K562 (cell line): ENCODE data around the gene BRICD5. TPM values are rescaled to one million over a fixed set of nuclear protein-coding genes. Genes with fewer than 3 reads are reported as not detected.
A peak's percentile ranks its signal among the peaks of the same experiment; 100 is the strongest.

Experiments
- ATAC-seq: fragments of 200-7000 bp; cut with Tn5 transposase; 3 replicates; pipeline ENCODE4 v1.9.1; 2020; ENCODE audit warnings: moderate library complexity
- BruUV-seq: library from RNA; stranded (reverse); fragments of 400-500 nt; replicated peaks from 2 replicates; lab custom pipeline; 2021; lab: Mats Ljungman, UMichigan
- CTCF ChIA-PET: fragments of 300-600 bp; formaldehyde crosslinking; extraction: SDS; loops from one replicate; lab custom pipeline; 2021; ENCODE audit warnings: low intra/inter-chr PET ratio; lab: Yijun Ruan, JAX
- POLR2A ChIA-PET: fragments of 300-600, 350-650 bp; sonication (Branson Sonifier 250); formaldehyde crosslinking; extraction: SDS; loops from one replicate; lab custom pipeline; 2021; ENCODE audit warnings: antibody characterized with exemption, inconsistent platforms; lab: Yijun Ruan, JAX
- DNase-seq, 4 experiments: peaks; one replicate each; pipeline versions ENCODE4 v3.0.0 to v3.0.0-alpha.2; 2011 to 2018; ENCODE audit warnings: low spot score in 3 of 4, mixed read lengths in 3 of 4; ENCODE audit errors: extremely low read depth in 1 of 4
- FAIRE-seq: peaks from 2 replicates; lab custom pipeline; 2011; peaks lifted over from hg19 to GRCh38; lab: Jason Lieb, UNC
- H2AFZ ChIP-seq: 2 replicates; pipeline ENCODE4 v1.6.0; 2011; ENCODE audit warnings: low read depth, low read length, control low read depth, inconsistent platforms
- H3K27ac ChIP-seq: fragments of 200-600 bp; 3 replicates; pipeline ENCODE4 v1.8.0; 2011; ENCODE audit warnings: low read depth, mild to moderate bottlenecking, control low read depth, inconsistent platforms, low read length, moderate library complexity, mixed read lengths; ENCODE audit errors: extremely low read depth
- H3K27me3 ChIP-seq, 2 experiments: fragments of 300-600 bp in 1 of 2; 2 replicates in 1 of 2; 3 replicates in 1 of 2; pipeline versions ENCODE4 v1.6.0 to v1.8.0; 2011; ENCODE audit warnings: inconsistent platforms in 2 of 2, low read length in 2 of 2, mild to moderate bottlenecking in 1 of 2, mixed read lengths in 1 of 2, moderate library complexity in 1 of 2; ENCODE audit not compliant: control insufficient read depth in 2 of 2, insufficient read depth in 2 of 2
- H3K36me3 ChIP-seq: fragments of 300-600 bp; 3 replicates; pipeline ENCODE4 v1.8.0; 2011; ENCODE audit warnings: mild to moderate bottlenecking, low read length, inconsistent platforms; ENCODE audit not compliant: control insufficient read depth, insufficient read depth
- H3K4me1 ChIP-seq, 2 experiments: fragments of 200-600 bp in 1 of 2; replicated peaks in 1 of 2; 2 replicates in 1 of 2; 3 replicates in 1 of 2; pipeline versions ENCODE4 v1.5.1 to v1.8.0; 2011; ENCODE audit warnings: inconsistent platforms in 2 of 2, low read length in 2 of 2, mild to moderate bottlenecking in 1 of 2, mixed read lengths in 1 of 2, moderate library complexity in 1 of 2; ENCODE audit not compliant: control insufficient read depth in 2 of 2, insufficient read depth in 2 of 2
- H3K4me2 ChIP-seq: 2 replicates; pipeline ENCODE4 v1.6.1; 2011; ENCODE audit warnings: low read length, control low read depth, inconsistent platforms, mixed read lengths; ENCODE audit not compliant: insufficient read depth
- H3K4me3 ChIP-seq: fragments of 200-600 bp; sonication (generic), shearing (Covaris generic); 2 replicates; pipeline ENCODE4 v1.5.1; 2016; ENCODE audit warnings: control low read depth, inconsistent platforms
- H3K79me2 ChIP-seq: fragments of 200-600 bp; 3 replicates; pipeline ENCODE4 v1.8.0; 2011; ENCODE audit warnings: low read length, inconsistent platforms; ENCODE audit not compliant: control insufficient read depth, insufficient read depth
- H3K9ac ChIP-seq, 2 experiments: 2 replicates each; pipeline versions ENCODE4 v1.6.0 to v1.6.1; 2011; ENCODE audit warnings: low read depth in 2 of 2, low read length in 2 of 2, control low read depth in 1 of 2, inconsistent platforms in 1 of 2, mild to moderate bottlenecking in 1 of 2, mixed read lengths in 1 of 2; ENCODE audit not compliant: insufficient read depth in 1 of 2
- H3K9me1 ChIP-seq: one replicate; pipeline ENCODE4 v1.6.0; 2011; ENCODE audit warnings: inconsistent platforms, mild to moderate bottlenecking, low read length, moderate library complexity; ENCODE audit not compliant: control insufficient read depth, insufficient read depth
- H3K9me3 ChIP-seq: replicated peaks from 2 replicates; pipeline ENCODE4 v1.5.1; 2011; ENCODE audit warnings: low read depth, low read length, inconsistent platforms; ENCODE audit not compliant: control insufficient read depth, insufficient read depth
- H4K20me1 ChIP-seq: replicated peaks from 2 replicates; pipeline ENCODE4 v1.6.1; 2011; ENCODE audit warnings: low read length, inconsistent platforms, mixed read lengths; ENCODE audit not compliant: control insufficient read depth, insufficient read depth
- CTCF ChIP-seq, 3 experiments: IDR thresholded peaks in 2 of 3; conservative IDR thresholded peaks in 1 of 3; 2 replicates each; pipeline ENCODE4 v1.5.1; 2011 to 2012; ENCODE audit warnings: low read length in 3 of 3, mild to moderate bottlenecking in 3 of 3, control low read depth in 2 of 3, improper control_type of control experiment in 1 of 3, inconsistent platforms in 1 of 3, low read depth in 1 of 3, mixed read lengths in 1 of 3, moderate library complexity in 1 of 3; ENCODE audit not compliant: insufficient read depth in 2 of 3
- KLF13 ChIP-seq: fragments of 450-650 bp; IDR thresholded peaks from 2 replicates; pipeline ENCODE4 v1.6.1; 2016; ENCODE audit warnings: missing genetic modification characterization, low read depth, mild to moderate bottlenecking, missing compliant biosample characterization, moderate library complexity, borderline replicate concordance
- POLR2A ChIP-seq: fragments of 450-650 bp; conservative IDR thresholded peaks from 2 replicates; pipeline ENCODE4 v1.6.1; 2016
- RBFOX2 ChIP-seq: fragments of 200-400 bp; formaldehyde crosslinking; IDR thresholded peaks from 2 replicates; pipeline ENCODE4 v1.6.1; 2017; ENCODE audit warnings: low read depth, mild to moderate bottlenecking, low read length, moderate library complexity
- SPI1 ChIP-seq: IDR thresholded peaks from 2 replicates; pipeline ENCODE4 v1.6.1; 2011; ENCODE audit warnings: low read depth, low read length, control low read depth, borderline replicate concordance
- WGBS: fragments of 100-300 bp; shearing (Covaris generic); methylation state at CpG from one replicate; pipeline ENCODE4 v1.1.6; 2016; ENCODE audit warnings: low coverage, mixed read lengths; ENCODE audit not compliant: insufficient coverage; ENCODE audit errors: missing lambda C conversion rate; 5-methylcytosine and 5-hydroxymethylcytosine counted together
- in situ Hi-C: fragments of 300-500 bp; cut with MboI; formaldehyde crosslinking; loops from 4 replicates; pipeline ENCODE4 v1.15.0; 2018; ENCODE audit warnings: inconsistent platforms, mixed read lengths
- intact Hi-C: fragments of 100-400 bp; cut with micrococcal nuclease; formaldehyde crosslinking; loops from 2 replicates; pipeline ENCODE4 v1.14.2; 2022
- polyA plus RNA-seq, 8 experiments: library from polyadenylated mRNA; depleted of rRNA in 4 of 8; stranded (reverse) in 5 of 8; unstranded in 3 of 8; fragments of >200 nt; fragmentation: Nextera tagmentation in 2 of 8; fragmentation: Illumina TruSeq in 1 of 8; extraction: Ambion mirVana in 2 of 8; extraction: Trizol in 1 of 8; gene quantifications; 2 replicates each; pipeline versions ENCODE4 v1.2.1 to v1.2.3, GENCODE V29; 2011 to 2014; ENCODE audit warnings: inconsistent platforms in 1 of 8, missing spikeins in 1 of 8
- total RNA-seq, 7 experiments: library from RNA; depleted of rRNA in 6 of 7; stranded (reverse); fragments of >200 nt in 6 of 7; fragmentation: Illumina TruSeq in 2 of 7; extraction: Trizol in 2 of 7; gene quantifications; 2 replicates each; pipeline versions ENCODE4 v1.2.1 to v1.2.3, GENCODE V29; 2011 to 2021; ENCODE audit warnings: low replicate concordance in 1 of 7
- TF ChIP-seq, protein P1 (sequence below): fragments of 250-450 bp; sonication (Bioruptor Pico); IDR thresholded peaks from 2 replicates; pipeline ENCODE4 v1.4.0; 2020; ENCODE audit warnings: mild to moderate bottlenecking, moderate library complexity, borderline replicate concordance

The BRICD5 gene
- total and polyA plus RNA-seq, 9 of the 15 experiments (the other 6 are each of a cell fraction or from before 2014, with no cell fraction given) = 0.24 to 15.1 (median 2.4) TPM; not detected in 1

DNA sequence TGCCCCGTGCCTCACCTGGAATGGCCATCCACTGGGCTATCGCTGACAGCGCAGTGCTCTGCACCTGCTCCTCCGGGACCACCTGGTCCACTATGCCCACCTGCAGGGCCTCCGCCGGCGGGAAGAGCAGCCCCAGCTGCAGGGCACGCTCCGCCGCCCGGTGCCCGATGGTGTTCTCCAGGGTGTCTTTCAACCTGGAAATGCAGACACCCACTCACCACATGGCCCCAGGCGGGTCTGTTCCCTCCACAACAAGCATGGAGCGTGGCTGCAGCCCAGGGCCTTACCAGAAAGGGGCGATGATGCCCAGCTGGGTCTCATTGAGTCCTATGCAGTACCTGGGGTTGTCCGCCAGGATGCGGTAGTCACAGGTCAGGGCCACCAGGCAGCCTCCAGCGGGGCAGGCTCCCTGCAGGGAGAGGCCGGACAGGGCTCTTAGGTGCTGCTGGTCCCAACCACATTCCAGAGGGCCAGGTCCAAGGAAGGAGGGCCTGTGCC lies 32.4 kb upstream of the BRICD5 start (continued):
- TF ChIP-seq CTCF (IDR thresholded peaks at IDR 0.05 in 2 of 3, conservative IDR thresholded peaks at IDR 0.05 in 1 of 3; ENCODE audit: insufficient read depth in 2 of 3, low read depth in 1 of 3, low read length in 3 of 3) = peak in 2 of 3 experiments; percentile 26 to 59; a peak in 4 of 6 replicates
- TF ChIP-seq RBFOX2 = peak; percentile 55; the same call in 1 of the 2 replicates

DNA sequence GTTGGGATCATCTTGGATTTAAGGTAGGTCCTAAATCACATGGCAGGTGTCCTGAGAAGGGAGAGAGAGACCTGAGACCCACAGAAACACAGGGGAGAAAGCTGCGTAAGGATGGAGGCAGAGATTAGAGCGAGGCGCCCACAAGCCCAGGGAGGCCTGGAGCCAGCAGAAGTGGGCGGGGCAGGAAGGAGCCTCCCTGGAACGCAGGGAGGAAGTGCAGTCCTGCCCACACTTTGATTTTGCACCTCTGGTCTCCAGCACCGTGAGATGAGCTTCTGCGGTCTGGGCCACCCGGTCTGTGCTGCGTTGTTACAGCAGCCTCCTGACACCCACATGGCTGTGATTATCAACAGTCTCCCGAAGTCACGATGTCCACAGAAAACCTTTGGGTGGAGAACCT lies 31.9 kb upstream of the BRICD5 start:
- DNase-seq = peak in 1 of 4 experiments; percentile 21
- Histone ChIP-seq H3K79me2 (peaks cover 11% of the 10 kb centered on the region), H3K36me3 (peaks cover 73% of the 10 kb centered on the region; the same call in 2 of the 3 replicates), H3K27me3 (no peaks in the 10 kb centered on the region), H3K4me1 (peaks cover 0 to 51% of the 10 kb centered on the region in 2 experiments; a peak in 2 of 5 replicates), H3K4me2 (no peak overlapping the region), H3K9me3 (no peaks in the 10 kb centered on the region), H4K20me1 (no peaks in the 10 kb centered on the region), H3K4me3 (no peak overlapping the region), H3K9ac (peak overlapping the region in 1 of 2 experiments; percentile 68; a peak in 1 of 4 replicates), H3K9me1 (no peaks in the 10 kb centered on the region), H2AFZ (no peak overlapping the region), H3K27ac (no peak overlapping the region)
- no TSS peak for BruUV-seq
- peak; percentile 5; the same call in 1 of the 3 replicates for ATAC-seq
- ChIA-PET CTCF (no interaction called here), POLR2A (interaction anchor here (0.6 to 6.6 kb wide), 3 partner anchors 9 to 18 kb away, joined by 4 to 39 read pairs (median 19); partner anchors contain the start of gene ECI1)
- no peak for FAIRE-seq
- WGBS = 66% methylated on average over 11 of the region's 11 CpGs
- 0 out of 2 replicates have a peak, but pooled peaks have one; percentile 23 for TF ChIP-seq POLR2A
- TF ChIP-seq, protein P1, sequence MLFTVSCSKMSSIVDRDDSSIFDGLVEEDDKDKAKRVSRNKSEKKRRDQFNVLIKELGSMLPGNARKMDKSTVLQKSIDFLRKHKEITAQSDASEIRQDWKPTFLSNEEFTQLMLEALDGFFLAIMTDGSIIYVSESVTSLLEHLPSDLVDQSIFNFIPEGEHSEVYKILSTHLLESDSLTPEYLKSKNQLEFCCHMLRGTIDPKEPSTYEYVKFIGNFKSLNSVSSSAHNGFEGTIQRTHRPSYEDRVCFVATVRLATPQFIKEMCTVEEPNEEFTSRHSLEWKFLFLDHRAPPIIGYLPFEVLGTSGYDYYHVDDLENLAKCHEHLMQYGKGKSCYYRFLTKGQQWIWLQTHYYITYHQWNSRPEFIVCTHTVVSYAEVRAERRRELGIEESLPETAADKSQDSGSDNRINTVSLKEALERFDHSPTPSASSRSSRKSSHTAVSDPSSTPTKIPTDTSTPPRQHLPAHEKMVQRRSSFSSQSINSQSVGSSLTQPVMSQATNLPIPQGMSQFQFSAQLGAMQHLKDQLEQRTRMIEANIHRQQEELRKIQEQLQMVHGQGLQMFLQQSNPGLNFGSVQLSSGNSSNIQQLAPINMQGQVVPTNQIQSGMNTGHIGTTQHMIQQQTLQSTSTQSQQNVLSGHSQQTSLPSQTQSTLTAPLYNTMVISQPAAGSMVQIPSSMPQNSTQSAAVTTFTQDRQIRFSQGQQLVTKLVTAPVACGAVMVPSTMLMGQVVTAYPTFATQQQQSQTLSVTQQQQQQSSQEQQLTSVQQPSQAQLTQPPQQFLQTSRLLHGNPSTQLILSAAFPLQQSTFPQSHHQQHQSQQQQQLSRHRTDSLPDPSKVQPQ (CRISPR knock-in tag) = no peak
- TF ChIP-seq KLF13 = peak; percentile 79; the same call in 1 of the 2 replicates
- peak; percentile 73 for TF ChIP-seq SPI1
- intact Hi-C loops = no loop called here
- in situ Hi-C loops = no loop called here
